Kidney (tissue), 14 donors: Measurements from ENCODE around the gene RIMBP2. TPM values are rescaled to one million over a fixed set of nuclear protein-coding genes. Genes with fewer than 3 reads are reported as not detected.

Experiments used
- DNase-seq, 5 donors: peaks; one replicate each; pipeline ENCODE4 v3.0.0-alpha.2; 2013 to 2020
- FAIRE-seq: peaks from 2 replicates; lab custom pipeline; 2012; peaks lifted over from hg19 to GRCh38; lab: Jason Lieb, UNC
- H3K27ac ChIP-seq, 2 donors: one replicate each; pipeline ENCODE4 v1.7.0; 2013; ENCODE audit warnings: low read depth in 2 of 2, low read length in 2 of 2, inconsistent platforms in 1 of 2
- H3K27me3 ChIP-seq: one replicate; pipeline ENCODE4 v1.7.1; 2013; ENCODE audit warnings: low read length, inconsistent platforms; ENCODE audit not compliant: control insufficient read depth, insufficient read depth
- H3K36me3 ChIP-seq, 3 donors: one replicate each; pipeline versions ENCODE4 v1.7.0 to v1.7.1; 2013; ENCODE audit warnings: low read length in 3 of 3, control low read depth in 1 of 3, inconsistent platforms in 1 of 3; ENCODE audit not compliant: insufficient read depth in 3 of 3, control insufficient read depth in 2 of 3
- H3K4me1 ChIP-seq, 3 donors: one replicate each; pipeline versions ENCODE4 v1.7.0 to v1.7.1; 2013; ENCODE audit warnings: low read length in 3 of 3, inconsistent platforms in 1 of 3, low read depth in 1 of 3; ENCODE audit not compliant: control insufficient read depth in 2 of 3, insufficient read depth in 2 of 3
- H3K4me3 ChIP-seq, 3 donors: one replicate each; pipeline versions ENCODE4 v1.7.0 to v1.8.1; 2013; ENCODE audit warnings: low read length in 3 of 3, control low read depth in 1 of 3, inconsistent platforms in 1 of 3
- H3K9ac ChIP-seq, 3 donors: one replicate each; pipeline versions ENCODE4 v1.7.0 to v1.7.1; 2013; ENCODE audit warnings: low read length in 3 of 3, control low read depth in 1 of 3, inconsistent platforms in 1 of 3
- H3K9me3 ChIP-seq, 3 donors: one replicate each; pipeline versions ENCODE4 v1.7.0 to v1.7.1; 2013; ENCODE audit warnings: low read length in 3 of 3, control low read depth in 1 of 3, inconsistent platforms in 1 of 3; ENCODE audit not compliant: control insufficient read depth in 2 of 3, insufficient read depth in 1 of 3
- CTCF ChIP-seq: IDR thresholded peaks from 3 replicates; pipeline ENCODE4 v1.5.1; 2012; ENCODE audit warnings: mild to moderate bottlenecking, moderate library complexity, borderline replicate concordance; ENCODE audit not compliant: insufficient read depth; ENCODE audit errors: extremely low read depth
- intact Hi-C: fragments of 100-400 bp; cut with DNase I; formaldehyde crosslinking; loops from one replicate; pipeline ENCODE4 v1.11.1; 2022
- polyA plus RNA-seq: library from polyadenylated mRNA; stranded (reverse); fragments of 350-450 nt; fragmentation: Illumina TruSeq; extraction: RNeasy Lipid Tissue Mini Kit (QIAGEN cat#74804); gene quantifications from one replicate; pipeline ENCODE4 v1.2.3, GENCODE V29; 2014; ENCODE audit warnings: low read depth, low replicate concordance; ENCODE audit not compliant: insufficient read depth
- total RNA-seq: library from RNA; stranded (reverse); fragmentation: NEBNext Ultra II Directional; extraction: Animal tissue kit (Norgen Biotek cat#: 25700); gene quantifications from one replicate; pipeline ENCODE4 v1.2.1, GENCODE V29; 2021
- donor health status: control.
- donor health status: control.
- donor health status: control.
- donor health status: control.
- donor health status: control.
- donor health status: DM: yes; HTN: yes; CAD: no.
- donor health status: Normal renal cell carcinoma (clear cell type).

RIMBP2 gene
- total and polyA plus RNA-seq, 2 donors from 2014 or later = 2.8 to 51.7 TPM

GRCh38 chr12:130484221-130484620, 231.9 kb downstream of the RIMBP2 start:
- H3K27me3 ChIP-seq = no peaks in the 10 kb centered on the region
- H3K9ac ChIP-seq = no peak overlapping the region
- H3K27ac ChIP-seq = no peak overlapping the region
- intact Hi-C loops = no loop called here
- no peaks in the 10 kb centered on the region for H3K36me3 ChIP-seq
- FAIRE-seq (no peak), DNase-seq (peak in 1 of 5 donors; percentile 61)
- H3K4me1 ChIP-seq = no peaks in the 10 kb centered on the region
- no peak for TF ChIP-seq CTCF
- H3K9me3 ChIP-seq = no peaks in the 10 kb centered on the region
- H3K4me3 ChIP-seq = no peak overlapping the region

- no peak overlapping the region for H3K4me3 ChIP-seq
- peak in 1 of 5 donors; percentile 31 for DNase-seq
- H3K27ac ChIP-seq = no peak overlapping the region
- no peak overlapping the region for H3K9ac ChIP-seq
- H3K4me1 ChIP-seq = no peaks in the 10 kb centered on the region
- no peaks in the 10 kb centered on the region for H3K36me3 ChIP-seq
- no peaks in the 10 kb centered on the region for H3K27me3 ChIP-seq
- intact Hi-C loops = no loop called here
- no peaks in the 10 kb centered on the region for H3K9me3 ChIP-seq
- FAIRE-seq = no peak
- no peak for TF ChIP-seq CTCF
Measured at GRCh38 chr12:130483616-130484180, 232.4 kb downstream of the RIMBP2 start.

- no peak for DNase-seq
- FAIRE-seq = no peak
- Histone ChIP-seq H3K36me3 (no peaks in the 10 kb centered on the region), H3K9ac (no peak overlapping the region), H3K4me1 (no peaks in the 10 kb centered on the region), H3K4me3 (no peak overlapping the region), H3K9me3 (no peaks in the 10 kb centered on the region), H3K27me3 (no peaks in the 10 kb centered on the region), H3K27ac (no peak overlapping the region)
- intact Hi-C loops = no loop called here
- TF ChIP-seq CTCF = no peak
Measured at GRCh38 chr12:130482448-130482847, 233.7 kb downstream of the RIMBP2 start.
